Right cardiac atrium (tissue), 5 donors: ENCODE results near the gene NCBP1. TPM values are rescaled to one million over a fixed set of nuclear protein-coding genes. Genes with fewer than 3 reads are reported as not detected.
A peak's percentile ranks its signal among the peaks of the same experiment; 100 is the strongest.
"Not testable (repeated sequence)": the region's sequence is repeated elsewhere in the genome, so short reads cannot be mapped to it uniquely, and the experiment has no call there.

Source experiments
- ATAC-seq, 2 donors: fragments of 200-7000 bp; cut with Tn5 transposase; one replicate each; pipeline versions ENCODE4 v1.8.0 to v1.9.1; 2020; ENCODE audit warnings: moderate library complexity in 2 of 2, mild to moderate bottlenecking in 1 of 2
- DNase-seq, 3 donors: peaks; one replicate each; pipeline ENCODE4 v3.0.0-alpha.2; 2020
- H3K27ac ChIP-seq: one replicate; pipeline ENCODE4 v1.5.1; 2013; ENCODE audit warnings: mild to moderate bottlenecking, low read length, control low read depth, moderate library complexity
- H3K27me3 ChIP-seq: one replicate; pipeline ENCODE4 v1.6.1; 2013; ENCODE audit not compliant: control insufficient read depth, insufficient read depth
- H3K4me1 ChIP-seq: one replicate; pipeline ENCODE4 v1.6.1; 2013; ENCODE audit warnings: low read length; ENCODE audit not compliant: control insufficient read depth, insufficient read depth
- H3K4me3 ChIP-seq: one replicate; pipeline ENCODE4 v1.5.1; 2013; ENCODE audit warnings: low read length, control low read depth
- H3K9me3 ChIP-seq: one replicate; pipeline ENCODE4 v1.6.1; 2013; ENCODE audit warnings: low read length; ENCODE audit not compliant: control insufficient read depth
- WGBS: extraction: QIAGEN DNeasy Blood & Tissue Kit; methylation state at CpG from one replicate; pipeline ENCODE4 v1.1.7; 2013; 5-methylcytosine and 5-hydroxymethylcytosine counted together
- intact Hi-C, 4 donors: fragments of 100-400 bp; cut with DNase I; formaldehyde crosslinking; loops; one replicate each; pipeline versions ENCODE4 v1.11.0 to v1.14.0; 2022 to 2023
- polyA plus RNA-seq: library from polyadenylated mRNA; stranded (reverse); fragments of 200-250 nt; gene quantifications from one replicate; pipeline ENCODE4 v1.2.3, GENCODE V29; 2013
- total RNA-seq, 4 donors: library from RNA; stranded (reverse); fragmentation: NEBNext Ultra II Directional; extraction: Animal tissue kit (Norgen Biotek cat#: 25700); gene quantifications; one replicate each; pipeline ENCODE4 v1.2.1, GENCODE V29; 2021
- donor health status: healthy with polysubstance abuse.
- donor health status: DM: no; HTN: yes; CAD: no.
- donor health status: DM: no; HTN: no; CAD: no.
- donor health status: DM: no; HTN: yes; CAD: no; lungs with severe emphysema.
- donor health status: DM: yes; HTN: yes; CAD: no.

NCBP1 gene
- total and polyA plus RNA-seq, 5 donors, result 10.3 to 27.7 (median 19.5) TPM

DNA sequence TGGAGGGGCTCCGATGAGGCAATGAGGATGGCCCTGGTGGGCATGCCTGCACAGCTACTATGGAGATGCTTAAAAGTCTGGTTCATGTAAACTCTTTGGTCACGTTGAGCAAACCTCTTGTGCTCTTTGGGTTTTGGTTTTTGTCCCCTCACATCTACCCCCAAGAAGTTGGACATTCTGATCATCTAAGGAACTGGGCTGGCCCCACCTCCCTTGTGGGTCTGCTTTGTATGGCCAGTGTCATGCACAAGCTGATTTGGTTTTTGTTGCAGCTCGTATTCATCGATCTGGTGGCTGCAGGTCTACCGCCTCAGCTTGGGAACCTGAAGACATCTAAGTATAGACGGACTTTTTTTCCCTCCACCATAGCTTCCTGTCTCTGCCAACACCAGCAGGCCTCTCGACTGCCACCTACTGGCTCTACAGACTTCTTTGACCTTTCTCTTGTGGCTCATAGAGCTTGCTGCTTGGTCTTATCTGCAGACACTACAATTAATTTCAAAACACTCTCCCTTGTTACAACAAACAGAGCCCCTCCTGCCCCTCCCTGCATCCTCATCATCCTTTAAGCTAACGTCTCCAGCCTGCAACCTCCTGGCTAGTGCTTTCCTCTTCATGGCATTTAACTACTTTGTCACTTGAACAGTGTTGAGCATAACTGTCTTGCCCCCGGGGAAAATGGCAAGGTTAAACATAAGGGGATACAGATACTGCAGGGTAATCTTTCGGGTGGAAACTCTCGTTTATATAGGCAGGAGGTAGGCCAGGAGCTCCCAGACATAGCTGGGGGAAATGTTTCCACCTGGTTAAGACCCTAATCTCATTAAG, 34.9 kb upstream of the NCBP1 start:
- Histone ChIP-seq H3K4me3 (no peak overlapping the region), H3K27ac (peak overlapping the region; percentile 31), H3K27me3 (no peaks in the 10 kb centered on the region), H3K9me3 (no peaks in the 10 kb centered on the region), H3K4me1 (peaks cover 12% of the 10 kb centered on the region)
- intact Hi-C loops, result loop anchor here in 3 of 4 donors (5.0 to 10.0 kb wide), 2 partner anchors 94 to 131 kb away; partner anchors contain the start of gene TMOD1 (in 3 of the 3)
- 20% methylated on average over 11 of the region's 11 CpGs for WGBS
- ATAC-seq (peak; percentile 65 to 80), DNase-seq (peak; percentile 75 to 83 (median 80))

DNA sequence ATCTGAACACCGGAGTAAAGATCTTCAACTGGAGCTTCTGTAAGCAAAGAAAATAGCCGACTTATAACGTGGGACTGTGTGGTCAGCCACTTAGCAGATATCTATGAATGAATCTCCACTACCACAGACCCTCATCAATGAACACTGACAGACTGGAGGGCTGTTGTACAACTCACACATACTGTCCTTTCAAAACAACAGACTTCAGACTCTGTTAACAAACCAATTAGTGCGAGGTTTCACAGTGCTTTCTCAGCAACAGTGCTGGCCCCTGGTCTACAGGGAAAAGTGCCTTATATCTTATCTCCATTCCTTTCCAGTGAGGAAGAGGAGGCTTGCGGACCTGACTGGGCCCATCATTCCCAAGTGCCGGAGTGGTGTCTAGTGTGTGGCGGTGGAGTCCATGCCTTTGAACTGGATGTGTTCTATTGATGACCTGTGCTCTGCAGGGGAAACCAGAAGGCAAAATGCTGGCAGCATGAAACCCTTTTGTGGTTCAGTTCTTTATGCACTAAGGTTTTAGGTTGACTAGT, 34.2 kb upstream of the NCBP1 start:
- Histone ChIP-seq H3K27ac (no peak overlapping the region), H3K27me3 (no peaks in the 10 kb centered on the region), H3K4me1 (peaks cover 12% of the 10 kb centered on the region), H3K4me3 (no peak overlapping the region), H3K9me3 (no peaks in the 10 kb centered on the region)
- ATAC-seq (no peak), DNase-seq (peak in 1 of 3 donors; percentile 32)
- intact Hi-C loops, result loop anchor here in 3 of 4 donors (5.0 to 10.0 kb wide), 2 partner anchors 95 to 132 kb away; partner anchors contain the start of gene TMOD1 (in 3 of the 3)
- WGBS, result 53% methylated on average over 7 of the region's 7 CpGs

DNA sequence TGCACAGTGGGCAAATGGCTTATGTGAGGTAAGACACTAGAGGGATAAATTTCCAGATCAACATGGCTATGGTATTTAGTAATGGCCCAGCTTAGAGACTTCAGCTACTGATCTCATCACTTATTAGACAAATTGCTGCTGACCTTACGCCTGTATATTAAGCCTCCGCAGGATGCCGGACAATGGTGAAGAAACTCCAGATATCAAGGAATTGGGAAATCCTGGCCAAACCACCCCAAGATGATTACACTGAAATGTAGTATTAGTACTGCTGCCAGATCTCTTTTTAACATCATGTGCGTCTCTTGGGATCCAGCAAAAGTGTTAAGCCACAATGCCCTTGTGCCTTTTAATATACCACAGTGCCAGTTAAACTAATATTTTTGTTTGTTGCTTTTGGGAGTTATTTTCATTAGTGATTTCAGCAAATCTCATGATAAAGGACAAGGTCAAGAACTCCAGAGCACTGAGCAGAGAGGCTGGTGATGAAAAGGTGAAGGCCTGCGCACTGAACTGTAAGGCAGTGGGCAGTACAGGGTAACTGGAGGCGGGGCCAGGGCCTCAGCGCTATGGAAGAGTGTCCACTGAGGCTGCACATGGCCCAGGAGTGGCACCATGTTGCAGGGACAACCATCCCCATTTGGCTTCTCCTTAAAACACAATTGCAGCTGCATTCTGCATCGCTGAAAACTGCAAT, 32.9 kb upstream of the NCBP1 start:
- H3K9me3 ChIP-seq, result no peaks in the 10 kb centered on the region
- no peak for ATAC-seq
- WGBS, result 81% methylated on average over 8 of the region's 8 CpGs
- DNase-seq, result peak in 1 of 3 donors; percentile 55
- H3K4me1 ChIP-seq, result peaks cover 12% of the 10 kb centered on the region
- no peaks in the 10 kb centered on the region for H3K27me3 ChIP-seq
- peak overlapping the region; percentile 3 for H3K27ac ChIP-seq
- intact Hi-C loops, result loop anchor here in 1 of 4 donors (5.0 kb wide), 1 partner anchor 133 kb away; no protein-coding TSS in a partner anchor
- no peak overlapping the region for H3K4me3 ChIP-seq

DNA sequence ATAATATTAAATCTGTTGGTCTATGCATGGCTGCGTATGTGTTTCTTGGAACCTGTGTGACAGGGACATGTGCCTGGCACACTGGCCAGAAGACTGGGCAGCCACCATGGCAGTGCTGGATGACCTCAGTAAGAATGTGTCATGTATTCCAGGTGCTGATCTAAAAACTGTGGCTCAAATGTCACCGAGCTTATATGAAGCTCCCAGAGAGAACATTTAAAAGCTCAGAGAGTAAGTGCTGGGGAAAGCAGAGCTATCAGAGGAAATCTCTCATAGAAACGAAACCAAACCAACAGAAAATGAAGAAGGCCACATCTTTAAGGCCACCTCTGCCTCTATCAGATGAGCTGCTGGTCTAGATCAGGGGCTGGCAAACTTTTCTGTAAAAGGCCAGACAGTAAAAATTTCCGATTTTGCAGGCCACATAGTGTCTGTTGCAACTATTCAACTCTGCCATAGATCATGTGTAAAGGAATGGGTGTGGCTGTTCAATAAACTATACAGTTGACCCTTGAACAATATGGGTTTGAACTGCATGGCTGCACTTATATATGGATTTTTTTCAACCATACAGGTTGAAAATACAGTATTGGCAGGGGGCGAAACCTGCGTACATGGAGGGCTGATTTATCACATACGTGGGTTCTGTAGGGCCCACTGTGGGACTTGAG, 32.3 kb upstream of the NCBP1 start:
- H3K4me3 ChIP-seq, result no peak overlapping the region
- H3K27ac ChIP-seq, result peak overlapping the region; percentile 70
- no peak for ATAC-seq
- no peaks in the 10 kb centered on the region for H3K27me3 ChIP-seq
- no peak for DNase-seq
- H3K4me1 ChIP-seq, result peaks cover 9% of the 10 kb centered on the region
- 80% methylated on average over 7 of the region's 7 CpGs for WGBS
- intact Hi-C loops, result loop anchor here in 1 of 4 donors (5.0 kb wide), 1 partner anchor 134 kb away; no protein-coding TSS in a partner anchor
- no peaks in the 10 kb centered on the region for H3K9me3 ChIP-seq

DNA sequence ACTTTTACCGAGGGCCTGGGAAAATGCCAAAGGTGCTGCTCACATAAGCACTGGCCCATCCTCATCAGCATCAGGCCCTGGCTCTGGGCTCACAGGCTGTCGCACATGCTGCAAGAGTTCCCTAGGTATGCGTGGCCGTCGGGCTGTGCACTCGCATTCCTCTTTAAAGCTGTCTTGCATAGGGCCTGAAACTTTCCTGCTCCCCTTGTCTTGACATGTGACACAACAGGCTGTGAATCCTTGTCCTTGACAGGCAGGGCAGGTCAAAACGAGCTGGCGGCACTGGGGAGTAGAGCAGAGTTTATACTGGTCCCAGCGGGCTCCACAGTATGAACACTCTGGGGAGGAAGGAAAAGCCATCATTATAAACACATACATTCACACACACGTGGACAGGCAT, 31.2 kb upstream of the NCBP1 start:
- Histone ChIP-seq H3K27ac (peak overlapping the region; percentile 70), H3K4me1 (peaks cover 9% of the 10 kb centered on the region)
- 60% methylated on average over 10 of the region's 10 CpGs for WGBS

DNA sequence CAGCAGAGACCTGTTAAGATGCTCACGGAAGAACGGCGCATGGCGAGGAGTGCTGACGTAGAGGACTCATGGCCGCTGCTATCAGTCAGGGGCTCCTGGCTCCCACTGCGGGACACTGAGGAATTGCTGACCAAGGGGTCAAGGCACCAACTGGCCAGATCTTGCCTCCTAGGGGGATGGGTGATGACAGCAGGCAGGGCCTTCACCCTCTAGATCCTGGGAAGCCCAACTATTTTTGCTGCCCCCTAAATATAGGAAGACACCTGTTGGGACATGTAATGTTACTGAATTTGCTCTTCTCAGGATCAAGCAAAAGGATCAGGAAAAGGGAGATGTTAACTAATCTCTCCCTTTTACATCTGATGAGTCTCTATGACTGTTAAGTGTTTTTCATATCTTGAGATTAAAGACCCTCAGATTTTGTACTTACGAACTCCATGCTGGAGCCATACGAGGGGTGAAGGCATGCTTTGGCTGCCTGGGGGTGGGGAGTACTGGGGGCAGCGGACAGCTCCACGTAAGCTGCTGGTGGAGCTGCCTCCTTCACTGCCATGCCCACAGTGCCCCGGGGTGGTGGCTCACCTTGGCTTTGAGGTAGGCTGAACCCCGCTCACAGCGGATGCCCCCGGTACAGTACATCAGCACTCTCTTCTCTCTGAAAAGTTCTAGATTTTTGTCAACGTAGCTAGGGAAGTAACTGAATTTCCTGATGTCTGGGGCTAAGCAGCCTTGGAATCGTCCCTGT, 28.5 kb upstream of the NCBP1 start:
- DNase-seq, result peak in 1 of 3 donors; percentile 57
- intact Hi-C loops, result loop anchor here in 1 of 4 donors (5.0 kb wide), 1 partner anchor 138 kb away; no protein-coding TSS in a partner anchor
- Histone ChIP-seq H3K4me1 (peaks cover 7% of the 10 kb centered on the region), H3K4me3 (no peak overlapping the region), H3K27ac (no peak overlapping the region), H3K27me3 (no peaks in the 10 kb centered on the region), H3K9me3 (no peaks in the 10 kb centered on the region)
- WGBS, result 85% methylated on average over 17 of the region's 17 CpGs
- ATAC-seq, result peak; percentile 17 to 28

More for the DNA sequence above, 31.2 kb upstream of the NCBP1 start:
- Histone ChIP-seq H3K27me3 (no peaks in the 10 kb centered on the region), H3K4me3 (no peak overlapping the region), H3K9me3 (no peaks in the 10 kb centered on the region)
- intact Hi-C loops, result loop anchor here in 1 of 4 donors (5.0 kb wide), 1 partner anchor 135 kb away; no protein-coding TSS in a partner anchor
- peak in 1 of 2 donors; percentile 4 for ATAC-seq
- DNase-seq, result peak in 1 of 3 donors; percentile 36

DNA sequence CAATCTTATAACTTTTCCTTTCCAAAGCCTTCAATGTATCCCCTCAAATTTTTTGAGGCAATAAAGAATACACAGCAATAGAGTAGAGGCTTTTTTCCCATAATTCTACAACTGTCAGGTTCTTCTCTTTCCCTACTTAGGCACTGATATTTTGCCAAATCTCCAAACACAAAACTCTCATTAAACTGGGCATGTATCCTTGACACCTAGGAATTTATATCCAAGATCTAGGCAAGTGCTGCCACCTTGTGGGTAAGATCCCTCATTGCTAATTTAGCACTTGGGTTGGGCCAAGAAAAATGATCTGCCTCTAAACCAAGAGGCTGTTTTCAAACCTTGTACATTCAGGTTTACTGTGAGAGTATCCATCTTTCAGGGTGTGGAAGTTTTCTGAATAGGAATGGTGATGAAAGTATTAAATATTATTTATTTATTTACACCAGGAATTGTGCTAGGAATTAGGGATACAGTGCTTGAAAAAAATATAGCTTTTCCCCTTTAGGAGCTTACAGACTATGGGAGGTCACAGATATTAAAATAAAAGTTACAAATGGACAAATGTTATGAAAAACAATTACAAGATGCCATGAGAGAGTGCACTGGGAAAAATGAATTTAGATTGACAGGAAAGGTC, 18.1 kb upstream of the NCBP1 start:
- DNase-seq (no peak), ATAC-seq (peak; percentile 63 to 77)
- no peaks in the 10 kb centered on the region for H3K27me3 ChIP-seq
- H3K9me3 ChIP-seq, result no peaks in the 10 kb centered on the region
- intact Hi-C loops, result loop anchor here in 3 of 4 donors (5.0 kb wide), 2 partner anchors 143 to 148 kb away; no protein-coding TSS in a partner anchor
- H3K4me3 ChIP-seq, result no peak overlapping the region
- H3K4me1 ChIP-seq, result no peaks in the 10 kb centered on the region
- no peak overlapping the region for H3K27ac ChIP-seq

DNA sequence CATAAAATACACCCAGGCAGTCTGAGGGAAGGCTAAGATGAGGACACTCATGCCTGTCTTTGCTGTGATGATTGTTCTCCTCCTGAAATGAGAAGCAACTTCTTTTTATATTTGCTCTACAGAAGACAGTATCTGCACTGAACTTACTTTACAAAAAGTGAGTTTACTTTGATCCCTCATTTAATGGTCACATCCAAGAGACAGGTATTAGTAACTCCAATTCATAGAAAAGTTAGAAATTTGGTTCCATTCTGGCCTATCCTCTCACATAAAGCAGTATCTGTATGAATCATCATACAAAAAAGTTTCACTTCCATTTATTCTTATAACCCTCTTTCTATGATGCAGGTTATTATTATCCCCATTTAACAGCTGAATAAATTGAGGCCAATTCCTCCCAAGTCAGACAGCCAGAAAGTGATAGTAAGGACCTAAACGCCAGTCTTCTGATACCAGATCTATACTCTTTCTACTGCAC, 15.6 kb upstream of the NCBP1 start:
- H3K4me1 ChIP-seq, result peaks cover 1% of the 10 kb centered on the region
- no peak for ATAC-seq
- intact Hi-C loops, result loop anchor here in 3 of 4 donors (5.0 kb wide), 2 partner anchors 146 to 151 kb away; no protein-coding TSS in a partner anchor
- no peak for DNase-seq
- no peaks in the 10 kb centered on the region for H3K9me3 ChIP-seq
- no peak overlapping the region for H3K27ac ChIP-seq
- H3K27me3 ChIP-seq, result no peaks in the 10 kb centered on the region
- no peak overlapping the region for H3K4me3 ChIP-seq
- WGBS, result 90% methylated on average over 1 of the region's 1 CpG

DNA sequence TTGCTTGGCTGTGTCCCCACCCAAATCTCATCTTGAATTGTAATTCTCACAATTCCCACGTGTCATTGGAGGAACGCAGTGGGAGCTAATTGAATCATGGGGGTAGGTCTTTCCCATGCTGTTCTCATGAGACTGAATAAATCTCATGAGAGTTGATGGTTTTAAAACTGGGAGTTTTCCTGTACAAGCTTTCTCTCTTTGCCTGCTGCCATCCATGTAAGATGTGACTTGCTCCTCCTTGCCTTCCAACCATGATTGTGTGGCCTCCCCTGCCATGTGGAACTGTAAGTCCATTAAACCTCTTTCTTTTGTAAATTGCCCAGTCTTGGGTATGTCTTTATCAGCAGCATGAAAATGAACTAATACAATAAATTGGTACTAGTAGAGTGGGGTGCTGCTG, 13.6 kb upstream of the NCBP1 start:
- intact Hi-C loops, H3K9me3 ChIP-seq, H3K27me3 ChIP-seq, ATAC-seq, H3K4me1 ChIP-seq, DNase-seq, H3K4me3 ChIP-seq, H3K27ac ChIP-seq: not testable (repeated sequence)
- WGBS, result 96% methylated on average over 2 of the region's 2 CpGs
